Thyroid gland (tissue), 4 donors: ENCODE measurements around the gene ZNF479.

Experiments used
- CTCF ChIP-seq, 6 experiments: fragments of 200-600 bp in 3 of 6; fragments of 450-650 bp in 3 of 6; sonication (generic) in 3 of 6; IDR thresholded peaks; one replicate each; pipeline ENCODE4 v1.5.1; 2016 to 2019; ENCODE audit warnings: antibody characterized with exemption in 6 of 6, mild to moderate bottlenecking in 2 of 6, inconsistent platforms in 1 of 6, moderate library complexity in 1 of 6
- POLR2A ChIP-seq, 2 donors: fragments of 450-650 bp; IDR thresholded peaks; one replicate each; pipeline ENCODE4 v1.6.1; 2017; ENCODE audit warnings: antibody characterized with exemption in 2 of 2, mild to moderate bottlenecking in 2 of 2, moderate library complexity in 1 of 2

DNA sequence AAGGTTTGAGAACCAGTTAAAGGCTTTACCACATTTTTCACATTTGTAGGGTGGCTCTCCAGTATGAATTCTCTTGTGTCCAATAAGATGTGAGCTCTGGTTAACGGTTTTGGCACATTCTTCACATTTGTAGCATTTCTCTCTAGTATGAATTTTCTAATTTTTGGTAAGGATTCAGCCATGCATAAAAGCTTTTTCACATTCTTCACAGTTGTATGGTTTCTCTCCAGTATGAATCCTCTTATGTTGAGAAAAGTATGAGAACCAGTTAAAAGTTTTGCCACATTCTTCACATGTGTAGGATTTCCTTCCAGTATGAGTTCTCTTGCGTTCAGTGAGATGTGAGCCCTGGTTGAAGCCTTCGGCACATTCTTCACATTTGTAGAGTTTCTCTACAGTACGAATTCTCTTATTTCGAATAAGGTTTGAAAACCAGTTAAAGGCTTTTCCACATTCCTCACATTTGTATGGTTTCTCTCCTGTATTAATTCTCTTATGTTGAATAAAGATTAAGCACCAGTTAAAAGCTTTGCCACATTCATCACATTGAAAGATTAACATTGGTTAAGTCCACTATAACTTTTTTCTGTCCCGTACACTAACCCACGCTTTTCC lies 33.2 kb upstream of the ZNF479 start:
- TF ChIP-seq POLR2A (IDR thresholded peaks at IDR 0.05) (no peak), CTCF (IDR thresholded peaks at IDR 0.05) (no peak)
